Aorta (tissue), 4 donors: Measurements from ENCODE around the gene MILR1. TPM values are rescaled to one million over a fixed set of nuclear protein-coding genes. Genes with fewer than 3 reads are reported as not detected.

Experiments
- microRNA-seq, 2 donors: library from miRNA; unstranded; fragments of <30 nt; microRNA quantifications; one replicate each; pipeline ENCODE4 v1.2.0, GENCODE V29; 2020
- polyA plus RNA-seq, 2 donors: library from polyadenylated mRNA; stranded (reverse); fragments of 200-250 nt; gene quantifications; one replicate each; pipeline ENCODE4 v1.2.3, GENCODE V29; 2013
- total RNA-seq, 2 donors: library from RNA; stranded (reverse); fragmentation: NEBNext Ultra II Directional; extraction: Animal tissue kit (Norgen Biotek cat#: 25700); gene quantifications; one replicate each; pipeline ENCODE4 v1.2.1, GENCODE V29; 2021
- donor health status: healthy with polysubstance abuse.
- donor health status: Bipolar disorder and iron deficiency.
- donor health status: DM: no; HTN: no; CAD: no.
- donor health status: DM: yes; HTN: yes; CAD: no.

Gene MILR1
- total and polyA plus RNA-seq, 4 donors = 12.0 to 29.8 (median 12.5) TPM

Small RNA genes within 50 kb of the gene (microRNA-seq; reads per million reads assigned to microRNA genes)
- 0 reads per million in 2 donors for gene MIR1273E
- gene MIR3064 = 5.0 to 8.3 reads per million in 2 donors
- gene MIR5047 = 0 reads per million in 2 donors

Other genes with a start within 250 kb of the MILR1 start
- gene TEX2, start 185.9 kb upstream of the MILR1 start, total RNA-seq = 10 to 100 TPM; 26.6 to 29.4 TPM
- 10 to 100 TPM; 10.9 to 21.8 TPM for gene TEX2, start 185.9 kb upstream of the MILR1 start, polyA plus RNA-seq
- 100 to 1,000 TPM; 348 to 424 TPM for gene PECAM1, start 58.3 kb upstream of the MILR1 start, total RNA-seq
- gene PECAM1, start 58.3 kb upstream of the MILR1 start, polyA plus RNA-seq = 10 to 100 TPM in 1 of 2 donors, 1 to 10 TPM in 1; 9.1 to 11.8 TPM
- gene POLG2, start 47.9 kb downstream of the MILR1 start, total RNA-seq = 10 to 100 TPM; 12.8 to 20.6 TPM
- gene POLG2, start 47.9 kb downstream of the MILR1 start, polyA plus RNA-seq = 10 to 100 TPM; 10.0 to 19.2 TPM
- gene DDX5, start 57.2 kb downstream of the MILR1 start, total RNA-seq = 100 to 1,000 TPM; 901 to 936 TPM
- gene DDX5, start 57.2 kb downstream of the MILR1 start, polyA plus RNA-seq = 100 to 1,000 TPM; 213 to 952 TPM
- gene CEP95, start 57.9 kb downstream of the MILR1 start, total RNA-seq = 10 to 100 TPM; 39.7 to 49.8 TPM
- gene CEP95, start 57.9 kb downstream of the MILR1 start, polyA plus RNA-seq = 10 to 100 TPM; 22.7 to 96.4 TPM
- gene SMURF2, start 213.2 kb downstream of the MILR1 start, total RNA-seq = 10 to 100 TPM; 36.3 to 62.1 TPM
- 10 to 100 TPM; 11.3 to 12.5 TPM for gene SMURF2, start 213.2 kb downstream of the MILR1 start, polyA plus RNA-seq